Nephron (organoid): ENCODE measurements around the gene ROBO1.

Experiments used
- H3K27ac Mint-ChIP-seq, 3 experiments: 2 replicates each; pipeline ENCODE4 v1.8.0; 2020; ENCODE audit warnings: mixed read lengths in 3 of 3, mild to moderate bottlenecking in 2 of 3, moderate library complexity in 1 of 3
- H3K27me3 Mint-ChIP-seq: 2 replicates; pipeline ENCODE4 v1.8.0; 2021; ENCODE audit warnings: low read depth, mild to moderate bottlenecking, moderate library complexity, mixed read lengths
- H3K36me3 Mint-ChIP-seq: 2 replicates; pipeline ENCODE4 v1.8.0; 2020; ENCODE audit warnings: low read depth, mixed read lengths
- H3K4me1 Mint-ChIP-seq: 2 replicates; pipeline ENCODE4 v1.8.0; 2020; ENCODE audit warnings: mixed read lengths
- H3K4me3 Mint-ChIP-seq, 3 experiments: 2 replicates each; pipeline ENCODE4 v1.8.0; 2020; ENCODE audit warnings: mild to moderate bottlenecking in 3 of 3, mixed read lengths in 3 of 3, moderate library complexity in 2 of 3
- H3K9me3 Mint-ChIP-seq: 2 replicates; pipeline ENCODE4 v1.8.0; 2020; ENCODE audit warnings: mixed read lengths
- CTCF ChIP-seq, 3 experiments: fragments of 200-600 bp; sonication (generic); IDR thresholded peaks; one replicate each; pipeline ENCODE4 v1.5.0; 2021; ENCODE audit warnings: antibody characterized with exemption in 3 of 3; ENCODE audit not compliant: unreplicated experiment in 3 of 3

Gene ROBO1

GRCh38 chr3:79390352-79390751, 377.4 kb downstream of the ROBO1 start:
- H3K36me3 Mint-ChIP-seq = no peaks in the 10 kb centered on the region
- H3K27ac Mint-ChIP-seq = no peak overlapping the region
- no peaks in the 10 kb centered on the region for H3K9me3 Mint-ChIP-seq
- no peak overlapping the region for H3K4me3 Mint-ChIP-seq
- no peaks in the 10 kb centered on the region for H3K27me3 Mint-ChIP-seq
- TF ChIP-seq CTCF (IDR thresholded peaks at IDR 0.05; ENCODE audit: unreplicated experiment in 3 of 3) = no peak
- H3K4me1 Mint-ChIP-seq = peaks cover 8% of the 10 kb centered on the region

- H3K27me3 Mint-ChIP-seq = peaks cover 3% of the 10 kb centered on the region
- no peaks in the 10 kb centered on the region for H3K9me3 Mint-ChIP-seq
- H3K4me1 Mint-ChIP-seq = peaks cover 9% of the 10 kb centered on the region
- H3K36me3 Mint-ChIP-seq = no peaks in the 10 kb centered on the region
- no peak for TF ChIP-seq CTCF (IDR thresholded peaks at IDR 0.05; ENCODE audit: unreplicated experiment in 3 of 3)
- peak overlapping the region in 1 of 3 experiments; percentile 58 for H3K27ac Mint-ChIP-seq
- no peak overlapping the region for H3K4me3 Mint-ChIP-seq
Measured at GRCh38 chr3:79385211-79385610, 382.6 kb downstream of the ROBO1 start.

- Mint-ChIP-seq H3K27me3 (peaks cover 3% of the 10 kb centered on the region), H3K27ac (peak overlapping the region; percentile 34 to 75 (median 45)), H3K4me3 (peak overlapping the region in 2 of 3 experiments; percentile 5), H3K36me3 (no peaks in the 10 kb centered on the region), H3K4me1 (peaks cover 9% of the 10 kb centered on the region), H3K9me3 (no peaks in the 10 kb centered on the region)
- TF ChIP-seq CTCF (IDR thresholded peaks at IDR 0.05; ENCODE audit: unreplicated experiment in 3 of 3) = no peak
Measured at GRCh38 chr3:79383402-79384012, 384.3 kb downstream of the ROBO1 start.

- no peak for TF ChIP-seq CTCF (IDR thresholded peaks at IDR 0.05; ENCODE audit: unreplicated experiment in 3 of 3)
- H3K4me1 Mint-ChIP-seq = peaks cover 9% of the 10 kb centered on the region
- H3K27ac Mint-ChIP-seq = no peak overlapping the region
- peaks cover 3% of the 10 kb centered on the region for H3K27me3 Mint-ChIP-seq
- H3K4me3 Mint-ChIP-seq = no peak overlapping the region
- no peaks in the 10 kb centered on the region for H3K9me3 Mint-ChIP-seq
- no peaks in the 10 kb centered on the region for H3K36me3 Mint-ChIP-seq
Measured at GRCh38 chr3:79380581-79380980, 387.2 kb downstream of the ROBO1 start.

GRCh38 chr3:79378064-79378463, 389.7 kb downstream of the ROBO1 start:
- Mint-ChIP-seq H3K27me3 (peaks cover 3% of the 10 kb centered on the region), H3K4me3 (no peak overlapping the region), H3K4me1 (peaks cover 4% of the 10 kb centered on the region), H3K36me3 (no peaks in the 10 kb centered on the region), H3K9me3 (peaks cover 2% of the 10 kb centered on the region), H3K27ac (no peak overlapping the region)
- no peak for TF ChIP-seq CTCF (IDR thresholded peaks at IDR 0.05; ENCODE audit: unreplicated experiment in 3 of 3)

- H3K36me3 Mint-ChIP-seq = peaks cover 9% of the 10 kb centered on the region
- TF ChIP-seq CTCF (IDR thresholded peaks at IDR 0.05; ENCODE audit: unreplicated experiment in 3 of 3) = peak; percentile 17 to 31 (median 23)
- H3K4me3 Mint-ChIP-seq = no peak overlapping the region
- H3K4me1 Mint-ChIP-seq = no peaks in the 10 kb centered on the region
- H3K9me3 Mint-ChIP-seq = peaks cover 11% of the 10 kb centered on the region
- H3K27ac Mint-ChIP-seq = peak overlapping the region in 1 of 3 experiments; percentile 18
- H3K27me3 Mint-ChIP-seq = no peaks in the 10 kb centered on the region
Measured at GRCh38 chr3:79369306-79369705, 398.5 kb downstream of the ROBO1 start.
